Activated CD8-positive, alpha-beta T cell treated with anti-CD3 and anti-CD28 coated beads for 36 hours (primary cell): ENCODE results near the gene USP36. TPM values are rescaled to one million over a fixed set of nuclear protein-coding genes. Genes with fewer than 3 reads are reported as not detected.
A peak's percentile ranks its signal among the peaks of the same experiment; 100 is the strongest.

Experiments
- ATAC-seq: fragments of 200-7000 bp; cut with Tn5 transposase; one replicate; pipeline ENCODE4 v1.10.0; 2021; ENCODE audit warnings: mild to moderate bottlenecking, moderate library complexity
- CTCF ChIA-PET: fragments of 350-600 bp; sonication (Branson Sonifier 250); formaldehyde crosslinking; loops from one replicate; lab custom pipeline; 2021; ENCODE audit warnings: antibody characterized with exemption; lab: Charles Lee
- POLR2A ChIA-PET: fragments of 350-600 bp; sonication (Branson Sonifier 250); formaldehyde crosslinking; loops from one replicate; lab custom pipeline; 2021; ENCODE audit warnings: antibody characterized with exemption; lab: Charles Lee
- DNase-seq: peaks from one replicate; pipeline ENCODE4 v3.0.0-alpha.2; 2020
- H3K27ac Mint-ChIP-seq: one replicate; pipeline ENCODE4 v1.8.0; 2021; ENCODE audit warnings: mild to moderate bottlenecking, mixed read lengths
- H3K27me3 Mint-ChIP-seq: one replicate; pipeline ENCODE4 v1.8.0; 2021; ENCODE audit warnings: mixed read lengths
- H3K36me3 Mint-ChIP-seq: one replicate; pipeline ENCODE4 v1.8.0; 2021; ENCODE audit warnings: low read depth, mixed read lengths
- H3K4me1 Mint-ChIP-seq: one replicate; pipeline ENCODE4 v1.8.0; 2021; ENCODE audit warnings: low read depth, mixed read lengths
- H3K4me3 Mint-ChIP-seq: one replicate; pipeline ENCODE4 v1.8.0; 2021; ENCODE audit warnings: mild to moderate bottlenecking, moderate library complexity, mixed read lengths
- H3K9me3 Mint-ChIP-seq: one replicate; pipeline ENCODE4 v1.8.0; 2021; ENCODE audit warnings: mixed read lengths
- CTCF ChIP-seq: fragments of 200-600 bp; IDR thresholded peaks from one replicate; pipeline ENCODE4 v1.8.0; 2022; ENCODE audit warnings: antibody characterized with exemption, mild to moderate bottlenecking
- intact Hi-C: fragments of 100-400 bp; cut with micrococcal nuclease; formaldehyde crosslinking; loops from one replicate; pipeline ENCODE4 v1.10.0; 2022
- total RNA-seq, 2 experiments: library from RNA; stranded (reverse); gene quantifications; one replicate each; pipeline ENCODE4 v1.2.3, GENCODE V29; 2021

USP36 gene
- total RNA-seq, 2 experiments from 2014 or later, result 86.3 to 93.2 TPM

GRCh38 chr17:78828470-78829185, 12.0 kb downstream of the USP36 start:
- ATAC-seq, result peak; percentile 47

GRCh38 chr17:78826836-78827509, 13.6 kb downstream of the USP36 start:
- POLR2A ChIA-PET, result interaction anchor here (0.9 to 1.7 kb wide), 5 partner anchors 8 to 13 kb away, joined by 3 to 8 read pairs (median 4); partner anchors contain the start of gene USP36
- CTCF ChIA-PET, result interaction anchor here (1.7 kb wide), 1 partner anchor 28 kb away, joined by 4 read pairs; no protein-coding TSS in a partner anchor
- ATAC-seq, result no peak
- no peak for DNase-seq
- Mint-ChIP-seq H3K36me3 (peaks cover 66% of the 10 kb centered on the region), H3K27me3 (no peaks in the 10 kb centered on the region), H3K9me3 (no peaks in the 10 kb centered on the region), H3K4me3 (no peak overlapping the region), H3K4me1 (peaks cover 28% of the 10 kb centered on the region), H3K27ac (no peak overlapping the region)
- intact Hi-C loops, result no loop called here
- TF ChIP-seq CTCF, result no peak

More at GRCh38 chr17:78828470-78829185, 12.0 kb downstream of the USP36 start:
- Mint-ChIP-seq H3K4me3 (no peak overlapping the region), H3K9me3 (no peaks in the 10 kb centered on the region), H3K4me1 (peaks cover 20% of the 10 kb centered on the region), H3K27ac (peak overlapping the region; percentile 1), H3K27me3 (no peaks in the 10 kb centered on the region), H3K36me3 (peaks cover 65% of the 10 kb centered on the region)
- ChIA-PET POLR2A (interaction anchor here (1.2 kb wide), 1 partner anchor 9 kb away, joined by 3 read pairs; no protein-coding TSS in a partner anchor), CTCF (interaction anchor here (1.9 kb wide), 1 partner anchor 9 kb away, joined by 9 read pairs; no protein-coding TSS in a partner anchor)
- intact Hi-C loops, result no loop called here
- TF ChIP-seq CTCF, result no peak
- peak; percentile 35 for DNase-seq

DNA sequence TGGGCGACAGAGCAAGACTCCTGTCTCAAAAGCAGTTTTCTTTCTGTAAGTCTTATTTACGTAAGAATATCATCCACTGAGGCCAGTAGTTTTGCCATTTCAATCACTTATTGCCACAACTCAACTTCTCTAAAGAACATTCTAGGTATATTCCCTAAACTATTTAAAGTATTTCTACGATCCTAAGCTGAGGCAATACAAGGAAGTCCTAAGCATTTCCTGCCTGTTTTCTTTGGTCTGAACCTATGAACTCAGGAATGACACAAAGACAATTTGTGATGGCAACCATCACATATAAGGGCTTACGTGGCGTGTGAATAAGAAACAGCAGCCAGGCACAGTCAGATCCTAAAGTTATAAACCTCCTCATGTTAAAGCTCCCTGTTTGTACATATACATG, 14.2 kb downstream of the USP36 start:
- ChIA-PET CTCF (interaction anchor here (1.7 kb wide), 1 partner anchor 27 kb away, joined by 4 read pairs; no protein-coding TSS in a partner anchor), POLR2A (interaction anchor here (0.9 to 1.7 kb wide), 5 partner anchors 9 to 14 kb away, joined by 3 to 8 read pairs (median 4); partner anchors contain the start of gene USP36)
- Mint-ChIP-seq H3K27ac (no peak overlapping the region), H3K4me3 (no peak overlapping the region), H3K9me3 (no peaks in the 10 kb centered on the region), H3K27me3 (no peaks in the 10 kb centered on the region), H3K36me3 (peaks cover 67% of the 10 kb centered on the region), H3K4me1 (peaks cover 32% of the 10 kb centered on the region)
- ATAC-seq (no peak), DNase-seq (no peak)
- TF ChIP-seq CTCF, result no peak
- intact Hi-C loops, result no loop called here

GRCh38 chr17:78825696-78826095, 14.9 kb downstream of the USP36 start:
- DNase-seq, result no peak

More at GRCh38 chr17:78825696-78826095, 14.9 kb downstream of the USP36 start:
- H3K9me3 Mint-ChIP-seq, result no peaks in the 10 kb centered on the region
- peaks cover 37% of the 10 kb centered on the region for H3K4me1 Mint-ChIP-seq
- intact Hi-C loops, result no loop called here
- no peaks in the 10 kb centered on the region for H3K27me3 Mint-ChIP-seq
- ChIA-PET CTCF (interaction anchor here (1.7 kb wide), 1 partner anchor 27 kb away, joined by 4 read pairs; no protein-coding TSS in a partner anchor), POLR2A (interaction anchor here (1.7 kb wide), 1 partner anchor 9 kb away, joined by 8 read pairs; no protein-coding TSS in a partner anchor)
- peak overlapping the region; percentile 35 for H3K27ac Mint-ChIP-seq
- H3K4me3 Mint-ChIP-seq, result no peak overlapping the region
- peaks cover 68% of the 10 kb centered on the region for H3K36me3 Mint-ChIP-seq
- no peak for TF ChIP-seq CTCF
- ATAC-seq, result no peak
